H9 (cell line): ENCODE data around the gene FAS. TPM values are rescaled to one million over a fixed set of nuclear protein-coding genes. Genes with fewer than 3 reads are reported as not detected.

ENCODE experiments used
- DNase-seq: peaks from one replicate; pipeline ENCODE4 v3.0.0-alpha.2; 2017
- H2AFZ ChIP-seq: one replicate; pipeline ENCODE4 v1.6.1; 2013; ENCODE audit warnings: mild to moderate bottlenecking, low read length, control low read depth, moderate library complexity
- H2AK5ac ChIP-seq: 2 replicates; pipeline ENCODE4 v1.6.1; 2013; ENCODE audit warnings: low read length, control low read depth, mixed read lengths; ENCODE audit not compliant: insufficient read length
- H2BK120ac ChIP-seq: one replicate; pipeline ENCODE4 v1.6.1; 2013; ENCODE audit warnings: low read depth, mild to moderate bottlenecking, low read length, control low read depth, inconsistent platforms; ENCODE audit not compliant: poor library complexity, severe bottlenecking
- H2BK12ac ChIP-seq: 2 replicates; pipeline ENCODE4 v1.6.1; 2013; ENCODE audit warnings: low read length, control low read depth, mixed read lengths, low read depth; ENCODE audit not compliant: insufficient read length
- H2BK15ac ChIP-seq: 2 replicates; pipeline ENCODE4 v1.6.1; 2013; ENCODE audit warnings: low read depth, low read length, control low read depth
- H2BK20ac ChIP-seq: one replicate; pipeline ENCODE4 v1.6.1; 2013; ENCODE audit warnings: low read depth, mild to moderate bottlenecking, low read length, control low read depth, inconsistent platforms; ENCODE audit not compliant: poor library complexity, severe bottlenecking
- H2BK5ac ChIP-seq: 2 replicates; pipeline ENCODE4 v1.6.1; 2013; ENCODE audit warnings: low read length, control low read depth, mixed read lengths; ENCODE audit not compliant: insufficient read length
- H3K14ac ChIP-seq: 2 replicates; pipeline ENCODE4 v1.6.1; 2013; ENCODE audit warnings: low read length, control low read depth; ENCODE audit not compliant: insufficient read depth
- H3K18ac ChIP-seq: 2 replicates; pipeline ENCODE4 v1.6.1; 2013; ENCODE audit warnings: low read depth, mild to moderate bottlenecking, mixed read lengths, low read length, control low read depth; ENCODE audit not compliant: insufficient read length
- H3K23ac ChIP-seq: 2 replicates; pipeline ENCODE4 v1.6.1; 2013; ENCODE audit warnings: low read length, control low read depth, mixed read lengths, low read depth; ENCODE audit not compliant: insufficient read length
- H3K23me2 ChIP-seq: 2 replicates; pipeline ENCODE4 v1.6.1; 2013; ENCODE audit warnings: low read depth, mild to moderate bottlenecking, mixed read lengths, low read length, control low read depth; ENCODE audit not compliant: insufficient read length, poor library complexity, severe bottlenecking
- H3K27ac ChIP-seq: 2 replicates; pipeline ENCODE4 v1.5.1; 2013; ENCODE audit warnings: low read length, control low read depth, mixed read lengths, low read depth; ENCODE audit not compliant: insufficient read length
- H3K27me3 ChIP-seq: 2 replicates; pipeline ENCODE4 v1.6.1; 2013; ENCODE audit warnings: low read length, control low read depth, inconsistent platforms; ENCODE audit not compliant: insufficient read depth
- H3K4ac ChIP-seq: 2 replicates; pipeline ENCODE4 v1.6.1; 2013; ENCODE audit warnings: low read depth, mild to moderate bottlenecking, control low read depth, inconsistent platforms, low read length, moderate library complexity
- H3K4me1 ChIP-seq: 2 replicates; pipeline ENCODE4 v1.6.1; 2013; ENCODE audit warnings: low read length, control low read depth, inconsistent platforms; ENCODE audit not compliant: insufficient read depth
- H3K4me2 ChIP-seq: 2 replicates; pipeline ENCODE4 v1.6.1; 2013; ENCODE audit warnings: low read length, control low read depth, mixed read lengths; ENCODE audit not compliant: insufficient read length, insufficient read depth
- H3K56ac ChIP-seq: 2 replicates; pipeline ENCODE4 v1.6.1; 2013; ENCODE audit warnings: low read depth, mild to moderate bottlenecking, mixed read lengths, low read length, control low read depth; ENCODE audit not compliant: insufficient read length
- H3K79me1 ChIP-seq: 2 replicates; pipeline ENCODE4 v1.6.1; 2013; ENCODE audit warnings: low read depth, mild to moderate bottlenecking, moderate library complexity, low read length, control low read depth, inconsistent platforms; ENCODE audit not compliant: insufficient read depth, poor library complexity, severe bottlenecking
- H3K79me2 ChIP-seq: 2 replicates; pipeline ENCODE4 v1.6.1; 2013; ENCODE audit warnings: low read length, control low read depth, inconsistent platforms; ENCODE audit not compliant: insufficient read depth
- H3K9ac ChIP-seq: 2 replicates; pipeline ENCODE4 v1.6.1; 2013; ENCODE audit warnings: low read length, control low read depth, mixed read lengths; ENCODE audit not compliant: insufficient read length; ENCODE audit errors: extremely low read depth
- H3K9me3 ChIP-seq: one replicate; pipeline ENCODE4 v1.6.1; 2013; ENCODE audit warnings: low read depth, low read length, inconsistent platforms; ENCODE audit not compliant: control insufficient read depth
- H3T11ph ChIP-seq: one replicate; pipeline ENCODE4 v1.6.1; 2013; ENCODE audit warnings: mild to moderate bottlenecking, low read length, control low read depth, inconsistent platforms
- H4K20me1 ChIP-seq: one replicate; pipeline ENCODE4 v1.6.1; 2013; ENCODE audit not compliant: control insufficient read depth, insufficient read length, insufficient read depth
- H4K5ac ChIP-seq: 2 replicates; pipeline ENCODE4 v1.6.1; 2013; ENCODE audit warnings: low read depth, mild to moderate bottlenecking, mixed read lengths, low read length, control low read depth; ENCODE audit not compliant: insufficient read length
- H4K8ac ChIP-seq: replicated peaks from 2 replicates; pipeline ENCODE4 v1.6.1; 2013; ENCODE audit warnings: low read length, control low read depth, mixed read lengths, low read depth; ENCODE audit not compliant: insufficient read length
- H4K91ac ChIP-seq: 2 replicates; pipeline ENCODE4 v1.6.1; 2013; ENCODE audit warnings: low read depth, mild to moderate bottlenecking, moderate library complexity, mixed read lengths, low read length, control low read depth; ENCODE audit not compliant: insufficient read length
- H3K27ac Mint-ChIP-seq, 3 experiments: 2 replicates in 2 of 3; 3 replicates in 1 of 3; pipeline ENCODE4 v1.8.0; 2020 to 2021; ENCODE audit warnings: mixed read lengths in 3 of 3, mild to moderate bottlenecking in 1 of 3, moderate library complexity in 1 of 3
- H3K27me3 Mint-ChIP-seq: 2 replicates; pipeline ENCODE4 v1.8.0; 2021; ENCODE audit warnings: low read depth, mild to moderate bottlenecking, moderate library complexity, mixed read lengths
- H3K36me3 Mint-ChIP-seq, 3 experiments: 2 replicates in 2 of 3; 3 replicates in 1 of 3; pipeline ENCODE4 v1.8.0; 2020 to 2021; ENCODE audit warnings: low read depth in 3 of 3, mixed read lengths in 3 of 3; ENCODE audit not compliant: insufficient read depth in 1 of 3
- H3K4me1 Mint-ChIP-seq, 2 experiments: 2 replicates each; pipeline ENCODE4 v1.8.0; 2020; ENCODE audit warnings: mixed read lengths in 2 of 2
- H3K4me3 Mint-ChIP-seq, 2 experiments: 2 replicates in 1 of 2; 3 replicates in 1 of 2; pipeline ENCODE4 v1.8.0; 2020 to 2021; ENCODE audit warnings: mild to moderate bottlenecking in 2 of 2, mixed read lengths in 2 of 2, moderate library complexity in 1 of 2
- H3K9me3 Mint-ChIP-seq, 2 experiments: 2 replicates in 1 of 2; 3 replicates in 1 of 2; pipeline ENCODE4 v1.8.0; 2020; ENCODE audit warnings: mild to moderate bottlenecking in 2 of 2, mixed read lengths in 2 of 2, moderate library complexity in 1 of 2
- CTCF ChIP-seq: fragments of 200-600 bp; sonication (generic); conservative IDR thresholded peaks from 3 replicates; pipeline ENCODE4 v1.8.0; 2021; ENCODE audit warnings: antibody characterized with exemption, mild to moderate bottlenecking
- WGBS: extraction: QIAGEN DNeasy Blood & Tissue Kit; methylation state at CpG from one replicate; pipeline ENCODE4 v1.1.7; 2013; ENCODE audit warnings: missing lambda C conversion rate, low lambda C conversion rate, mixed read lengths; ENCODE audit not compliant: insufficient read length; ENCODE audit errors: extremely low coverage; 5-methylcytosine and 5-hydroxymethylcytosine counted together
- total RNA-seq: library from RNA; stranded (reverse); gene quantifications from 2 replicates; pipeline ENCODE4 v1.2.1, GENCODE V29; 2021

Gene FAS
- total RNA-seq, 1 experiment from 2014 or later, result 3.0 TPM

- Histone ChIP-seq H2AK5ac (no peak overlapping the region), H3K4ac (no peak overlapping the region), H3K27ac (no peak overlapping the region), H2BK12ac (no peak overlapping the region), H3K18ac (no peak overlapping the region), H4K5ac (no peak overlapping the region), H3K23ac (no peak overlapping the region), H4K20me1 (no peaks in the 10 kb centered on the region), H3K4me2 (no peak overlapping the region), H2BK15ac (no peak overlapping the region), H3K9ac (no peak overlapping the region), H2BK5ac (no peak overlapping the region), H3K14ac (no peak overlapping the region), H3K56ac (no peak overlapping the region), H4K8ac (no peak overlapping the region), H3K4me1 (no peaks in the 10 kb centered on the region), H2BK20ac (no peak overlapping the region), H2BK120ac (no peak overlapping the region), H3K27me3 (no peaks in the 10 kb centered on the region), H3K79me1 (no peaks in the 10 kb centered on the region), H4K91ac (no peak overlapping the region), H3K9me3 (no peaks in the 10 kb centered on the region), H3T11ph (no peak overlapping the region), H3K79me2 (no peaks in the 10 kb centered on the region), H2AFZ (no peak overlapping the region), H3K23me2 (no peaks in the 10 kb centered on the region)
- Mint-ChIP-seq H3K4me1 (peaks cover 0 to 9% of the 10 kb centered on the region in 2 experiments; a peak in 2 of 4 replicates), H3K9me3 (no peaks in the 10 kb centered on the region), H3K27ac (no peak overlapping the region), H3K27me3 (no peaks in the 10 kb centered on the region), H3K36me3 (no peaks in the 10 kb centered on the region), H3K4me3 (no peak overlapping the region)
- TF ChIP-seq CTCF, result no peak
- WGBS, result no CpG with 5 or more reads among the region's 3 CpGs
- DNase-seq, result no peak
Measured at GRCh38 chr10:88964869-88965415, 25.7 kb upstream of the FAS start.
